HEK293T (cell line): Measurements from ENCODE around the gene MKKS.

ENCODE experiments used
- BHLHE40 ChIP-seq: fragments of 450-650 bp; IDR thresholded peaks from 2 replicates; pipeline ENCODE4 v1.6.1; 2016; ENCODE audit warnings: mild to moderate bottlenecking, moderate library complexity, borderline replicate concordance
- FOXK2 ChIP-seq: fragments of 450-650 bp; IDR thresholded peaks from 2 replicates; pipeline ENCODE4 v1.6.1; 2016; ENCODE audit warnings: mild to moderate bottlenecking

DNA sequence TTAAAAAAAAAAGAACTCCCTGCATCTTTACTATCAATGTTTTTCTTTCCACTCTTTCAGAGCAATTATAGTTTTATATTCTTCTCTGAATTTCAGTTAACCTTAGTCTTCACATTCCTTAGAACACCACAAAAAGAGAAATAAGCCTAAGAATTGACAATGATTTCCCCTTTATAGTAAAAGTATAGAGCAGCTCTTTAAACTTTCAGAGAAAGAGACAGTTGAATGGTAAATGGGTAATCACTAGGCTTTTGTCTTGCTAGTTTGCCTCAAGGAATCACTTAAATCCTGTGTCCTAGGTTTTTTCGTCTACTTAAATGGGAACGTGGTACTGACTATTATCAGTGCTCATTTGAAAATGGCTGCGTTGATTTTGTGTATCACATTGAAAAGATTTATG is 32.8 kb upstream of the MKKS start:
- TF ChIP-seq FOXK2, result no peak
- no peak for TF ChIP-seq BHLHE40
